Adrenal gland (tissue), 5 donors: ENCODE results near the gene TIRAP.

Source experiments
- POLR2A ChIP-seq, 2 donors: fragments of 450-650 bp; IDR thresholded peaks; one replicate each; pipeline ENCODE4 v1.6.1; 2017; ENCODE audit warnings: antibody characterized with exemption in 2 of 2, mild to moderate bottlenecking in 2 of 2, moderate library complexity in 1 of 2
- TF ChIP-seq, protein P1 (sequence below), 6 experiments: fragments of 450-650 bp in 4 of 6; fragments of 200-600 bp in 2 of 6; sonication (generic) in 1 of 6; IDR thresholded peaks; 1 replicate in 5 of 6; 2 replicates in 1 of 6; pipeline versions ENCODE4 v1.5.1 to v1.8.0; 2016 to 2021; ENCODE audit warnings: antibody characterized with exemption in 6 of 6, mild to moderate bottlenecking in 2 of 6, moderate library complexity in 1 of 6
- donor health status: DM: no; HTN: no; CAD: no.

DNA sequence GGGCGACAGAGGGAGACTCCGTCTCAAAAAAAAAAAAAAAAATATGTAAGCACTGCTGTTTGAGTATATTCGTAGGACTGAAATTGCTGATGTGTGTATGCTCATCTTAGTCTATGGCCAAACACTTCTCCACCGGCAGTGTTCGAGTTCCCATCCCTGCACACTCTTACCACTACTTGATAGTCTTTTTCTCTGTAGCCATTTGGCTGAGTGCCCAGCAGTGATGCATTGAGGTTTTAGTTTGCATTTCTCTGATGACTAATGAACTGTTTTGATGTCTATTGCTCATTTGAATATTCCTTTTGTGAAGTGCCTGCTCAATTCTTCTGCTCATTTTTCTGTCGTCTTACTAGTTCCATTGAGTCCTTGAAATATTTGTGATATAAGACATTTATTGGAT lies 1.9 kb downstream of the TIRAP start:
- TF ChIP-seq, protein P1, sequence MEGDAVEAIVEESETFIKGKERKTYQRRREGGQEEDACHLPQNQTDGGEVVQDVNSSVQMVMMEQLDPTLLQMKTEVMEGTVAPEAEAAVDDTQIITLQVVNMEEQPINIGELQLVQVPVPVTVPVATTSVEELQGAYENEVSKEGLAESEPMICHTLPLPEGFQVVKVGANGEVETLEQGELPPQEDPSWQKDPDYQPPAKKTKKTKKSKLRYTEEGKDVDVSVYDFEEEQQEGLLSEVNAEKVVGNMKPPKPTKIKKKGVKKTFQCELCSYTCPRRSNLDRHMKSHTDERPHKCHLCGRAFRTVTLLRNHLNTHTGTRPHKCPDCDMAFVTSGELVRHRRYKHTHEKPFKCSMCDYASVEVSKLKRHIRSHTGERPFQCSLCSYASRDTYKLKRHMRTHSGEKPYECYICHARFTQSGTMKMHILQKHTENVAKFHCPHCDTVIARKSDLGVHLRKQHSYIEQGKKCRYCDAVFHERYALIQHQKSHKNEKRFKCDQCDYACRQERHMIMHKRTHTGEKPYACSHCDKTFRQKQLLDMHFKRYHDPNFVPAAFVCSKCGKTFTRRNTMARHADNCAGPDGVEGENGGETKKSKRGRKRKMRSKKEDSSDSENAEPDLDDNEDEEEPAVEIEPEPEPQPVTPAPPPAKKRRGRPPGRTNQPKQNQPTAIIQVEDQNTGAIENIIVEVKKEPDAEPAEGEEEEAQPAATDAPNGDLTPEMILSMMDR (IDR thresholded peaks at IDR 0.05): no peak
- TF ChIP-seq POLR2A (IDR thresholded peaks at IDR 0.05): no peak
